Psoas muscle (tissue), 8 donors: Measurements from ENCODE around the gene STK38. TPM values are rescaled to one million over a fixed set of nuclear protein-coding genes. Genes with fewer than 3 reads are reported as not detected.

ENCODE experiments used
- ATAC-seq, 4 donors: fragments of 200-7000 bp; cut with Tn5 transposase; one replicate each; pipeline ENCODE4 v1.9.1; 2020; ENCODE audit warnings: moderate library complexity in 3 of 4, mild to moderate bottlenecking in 2 of 4
- DNase-seq, 2 donors: peaks; one replicate each; pipeline ENCODE4 v3.0.0-alpha.2; 2020
- H3K27ac ChIP-seq: fragments of 200-600 bp; one replicate; pipeline ENCODE4 v1.8.0; 2022
- H3K27me3 ChIP-seq, 3 donors: fragments of 200-600 bp in 1 of 3; one replicate each; pipeline versions ENCODE4 v1.6.1 to v1.8.0; 2013 to 2022; ENCODE audit warnings: low read length in 2 of 3, mild to moderate bottlenecking in 2 of 3, moderate library complexity in 1 of 3; ENCODE audit not compliant: insufficient read depth in 3 of 3
- H3K36me3 ChIP-seq, 2 donors: fragments of 200-600 bp in 1 of 2; one replicate each; pipeline versions ENCODE4 v1.6.1 to v1.8.0; 2013 to 2022; ENCODE audit warnings: low read depth in 1 of 2, mild to moderate bottlenecking in 1 of 2, moderate library complexity in 1 of 2; ENCODE audit not compliant: insufficient read depth in 1 of 2
- H3K4me1 ChIP-seq: fragments of 200-600 bp; one replicate; pipeline ENCODE4 v1.8.0; 2022
- H3K4me3 ChIP-seq: fragments of 200-600 bp; one replicate; pipeline ENCODE4 v1.8.0; 2022; ENCODE audit warnings: mild to moderate bottlenecking
- H3K9me3 ChIP-seq: fragments of 200-600 bp; one replicate; pipeline ENCODE4 v1.8.0; 2022
- CTCF ChIP-seq: fragments of 200-600 bp; IDR thresholded peaks from one replicate; pipeline ENCODE4 v1.8.0; 2022; ENCODE audit warnings: antibody characterized with exemption
- WGBS, 3 donors: extraction: QIAGEN DNeasy Blood & Tissue Kit; methylation state at CpG; one replicate each; pipeline versions ENCODE4 v1.1.6 to v1.1.7; 2013; 5-methylcytosine and 5-hydroxymethylcytosine counted together
- intact Hi-C, 2 donors: fragments of 100-400 bp; cut with DNase I; formaldehyde crosslinking; loops; one replicate each; pipeline versions ENCODE4 v1.11.0 to v1.14.2; 2022
- polyA plus RNA-seq, 3 donors: library from polyadenylated mRNA; stranded (reverse); fragments of 200-250 nt; gene quantifications; one replicate each; pipeline ENCODE4 v1.2.3, GENCODE V29; 2013
- total RNA-seq, 4 donors: library from RNA; stranded (reverse); fragmentation: NEBNext Ultra II Directional in 2 of 4; extraction: Animal tissue kit (Norgen Biotek cat#: 25700) in 2 of 4; gene quantifications; one replicate each; pipeline versions ENCODE4 v1.2.1 to v1.2.4, GENCODE V29; 2021 to 2023
- donor health status: healthy with polysubstance abuse.
- donor health status: DM: no; HTN: no; CAD: no; lungs with moderate emphysema.
- donor health status: Bipolar disorder and iron deficiency.
- donor health status: healthy.
- donor health status: DM: yes; HTN: yes; CAD: no.
- donor health status: DM: no; HTN: no; CAD: no.
- donor health status: DM: no; HTN: no; CAD: no.
- donor health status: DM: yes; HTN: yes; CAD: no.

The STK38 gene
- total and polyA plus RNA-seq, 7 donors: 7.7 to 18.9 (median 11.7) TPM

- Histone ChIP-seq H3K9me3 (no peaks in the 10 kb centered on the region), H3K4me1 (peaks cover 20% of the 10 kb centered on the region), H3K27ac (no peak overlapping the region), H3K4me3 (no peak overlapping the region), H3K27me3 (no peaks in the 10 kb centered on the region), H3K36me3 (peaks cover 0 to 17% of the 10 kb centered on the region in 2 donors)
- WGBS, 3 donors: 78 to 94% (median 91%) methylated on average over 1 of the region's 1 CpG
- DNase-seq (no peak), ATAC-seq (no peak)
- TF ChIP-seq CTCF: no peak
- intact Hi-C loops: loop anchor here in 1 of 2 donors (10.0 kb wide), 1 partner anchor 119 kb away; no protein-coding TSS in a partner anchor
Measured at GRCh38 chr6:36544228-36544627, 3.1 kb downstream of the STK38 start.

- no peak for DNase-seq
- ATAC-seq: no peak
- Histone ChIP-seq H3K27ac (no peak overlapping the region), H3K4me3 (no peak overlapping the region), H3K4me1 (peaks cover 20% of the 10 kb centered on the region), H3K9me3 (no peaks in the 10 kb centered on the region), H3K36me3 (peaks cover 0 to 38% of the 10 kb centered on the region in 2 donors), H3K27me3 (no peaks in the 10 kb centered on the region)
- intact Hi-C loops: loop anchor here in 1 of 2 donors (10.0 kb wide), 1 partner anchor 117 kb away; no protein-coding TSS in a partner anchor
- TF ChIP-seq CTCF: no peak
- 91 to 92% (median 91%) methylated on average over 2 of the region's 2 CpGs for WGBS, 3 donors
Measured at GRCh38 chr6:36542041-36542440, 5.2 kb downstream of the STK38 start.

- H3K27me3 ChIP-seq: no peaks in the 10 kb centered on the region
- H3K9me3 ChIP-seq: no peaks in the 10 kb centered on the region
- 86 to 90% (median 87%) methylated on average over 4 of the region's 4 CpGs for WGBS, 3 donors
- intact Hi-C loops: loop anchor here in 1 of 2 donors (10.0 kb wide), 1 partner anchor 115 kb away; no protein-coding TSS in a partner anchor
- peaks cover 0 to 46% of the 10 kb centered on the region in 2 donors for H3K36me3 ChIP-seq
- no peak for TF ChIP-seq CTCF
- peaks cover 11% of the 10 kb centered on the region for H3K4me1 ChIP-seq
- H3K27ac ChIP-seq: no peak overlapping the region
- no peak for DNase-seq
- ATAC-seq: no peak
- no peak overlapping the region for H3K4me3 ChIP-seq
Measured at GRCh38 chr6:36539814-36540568, 7.3 kb downstream of the STK38 start.

- H3K9me3 ChIP-seq: no peaks in the 10 kb centered on the region
- no peak for ATAC-seq
- WGBS, 3 donors: 95 to 97% (median 96%) methylated on average over 3 of the region's 3 CpGs
- peaks cover 0 to 57% of the 10 kb centered on the region in 2 donors for H3K36me3 ChIP-seq
- H3K27ac ChIP-seq: no peak overlapping the region
- H3K4me1 ChIP-seq: peaks cover under 1% of the 10 kb centered on the region
- intact Hi-C loops: no loop called here
- no peak overlapping the region for H3K4me3 ChIP-seq
- TF ChIP-seq CTCF: no peak
- H3K27me3 ChIP-seq: no peaks in the 10 kb centered on the region
- DNase-seq: no peak
Measured at GRCh38 chr6:36536873-36537547, 10.3 kb downstream of the STK38 start.
